Panc1 (cell line): ENCODE results near the gene CAPZA1. TPM values are rescaled to one million over a fixed set of nuclear protein-coding genes. Genes with fewer than 3 reads are reported as not detected.

Source experiments
- ATAC-seq: fragments of 200-7000 bp; cut with Tn5 transposase; 2 replicates; pipeline ENCODE4 v1.9.1; 2020; ENCODE audit warnings: mild to moderate bottlenecking, moderate library complexity
- BruUV-seq: library from RNA; stranded (reverse); fragments of 400-500 nt; replicated peaks from 2 replicates; lab custom pipeline; 2021; lab: Mats Ljungman, UMichigan
- CTCF ChIA-PET: fragments of 300-600 bp; sonication (Branson Sonifier 250); formaldehyde crosslinking; loops from one replicate; lab custom pipeline; 2022; ENCODE audit warnings: antibody characterized with exemption; lab: Charles Lee
- POLR2A ChIA-PET: fragments of 300-600 bp; sonication (Branson Sonifier 250); formaldehyde crosslinking; loops from one replicate; lab custom pipeline; 2022; ENCODE audit warnings: antibody characterized with exemption; lab: Charles Lee
- DNase-seq: peaks from one replicate; pipeline ENCODE4 v3.0.0-alpha.2; 2010; ENCODE audit warnings: low read depth, low spot score
- H3K27ac ChIP-seq: 2 replicates; pipeline ENCODE4 v1.5.1; 2011; ENCODE audit warnings: mild to moderate bottlenecking, low read length, inconsistent platforms
- H3K27me3 ChIP-seq: fragments of 200-500 bp; sonication (Bioruptor generic); 2 replicates; pipeline ENCODE4 v1.6.0; 2014; ENCODE audit warnings: low read length, inconsistent platforms; ENCODE audit not compliant: control insufficient read depth, insufficient read depth
- H3K36me3 ChIP-seq: fragments of 200-500 bp; sonication (Bioruptor generic); 2 replicates; pipeline ENCODE4 v1.5.1; 2014; ENCODE audit warnings: inconsistent platforms, mild to moderate bottlenecking, low read length, moderate library complexity; ENCODE audit not compliant: control insufficient read depth, insufficient read depth
- H3K4me1 ChIP-seq: 2 replicates; pipeline ENCODE4 v1.5.1; 2011; ENCODE audit warnings: inconsistent platforms, mild to moderate bottlenecking, low read length, moderate library complexity; ENCODE audit not compliant: control insufficient read depth, insufficient read depth
- H3K4me3 ChIP-seq, 2 experiments: 2 replicates each; pipeline ENCODE4 v1.5.1; 2011 to 2012; ENCODE audit warnings: low read depth in 2 of 2, low read length in 2 of 2, mild to moderate bottlenecking in 2 of 2, inconsistent platforms in 1 of 2, moderate library complexity in 1 of 2
- H3K9me3 ChIP-seq: fragments of 200-500 bp; sonication (Bioruptor generic); 2 replicates; pipeline ENCODE4 v1.5.1; 2014; ENCODE audit warnings: low read depth, mild to moderate bottlenecking, inconsistent platforms, low read length, moderate library complexity; ENCODE audit not compliant: control insufficient read depth, insufficient read depth
- POLR2AphosphoS5 ChIP-seq: IDR thresholded peaks from 2 replicates; pipeline ENCODE4 v1.6.1; 2012; ENCODE audit warnings: mild to moderate bottlenecking, low read depth, low read length, moderate library complexity
- SIN3A ChIP-seq: IDR thresholded peaks from 2 replicates; pipeline ENCODE4 v1.6.1; 2012; ENCODE audit warnings: low read depth, mild to moderate bottlenecking, low read length, moderate library complexity, borderline replicate concordance; ENCODE audit not compliant: insufficient read depth
- TCF7L2 ChIP-seq: IDR thresholded peaks from 2 replicates; pipeline ENCODE4 v1.6.1; 2011; ENCODE audit warnings: mild to moderate bottlenecking, low read depth, low read length, inconsistent platforms
- in situ Hi-C: cut with HindIII; loops from 2 replicates; pipeline ENCODE4 v1.10.0; 2016; ENCODE audit warnings: low sequenced_read_pairs, low pct_unique_long_range_greater_than_20kb
- intact Hi-C: fragments of 100-400 bp; cut with micrococcal nuclease; formaldehyde crosslinking; loops from one replicate; pipeline ENCODE4 v1.10.0; 2022; ENCODE audit not compliant: unreplicated experiment
- total RNA-seq: library from RNA; stranded (reverse); gene quantifications from one replicate; pipeline ENCODE4 v1.2.1, GENCODE V29; 2021; ENCODE audit not compliant: unreplicated experiment
- TF ChIP-seq, protein P1 (sequence below), 2 experiments: IDR thresholded peaks; 2 replicates each; pipeline ENCODE4 v1.6.1; 2011 to 2012; ENCODE audit warnings: low read depth in 2 of 2, control low read depth in 1 of 2, low read length in 1 of 2, mild to moderate bottlenecking in 1 of 2, moderate library complexity in 1 of 2; ENCODE audit not compliant: insufficient read depth in 1 of 2
- TF ChIP-seq, protein P2 (sequence below): fragments of 450-650 bp; IDR thresholded peaks from 2 replicates; pipeline ENCODE4 v1.5.1; 2017; ENCODE audit warnings: mild to moderate bottlenecking

Gene CAPZA1
- total RNA-seq, 1 experiment from 2014 or later: 128 TPM

DNA sequence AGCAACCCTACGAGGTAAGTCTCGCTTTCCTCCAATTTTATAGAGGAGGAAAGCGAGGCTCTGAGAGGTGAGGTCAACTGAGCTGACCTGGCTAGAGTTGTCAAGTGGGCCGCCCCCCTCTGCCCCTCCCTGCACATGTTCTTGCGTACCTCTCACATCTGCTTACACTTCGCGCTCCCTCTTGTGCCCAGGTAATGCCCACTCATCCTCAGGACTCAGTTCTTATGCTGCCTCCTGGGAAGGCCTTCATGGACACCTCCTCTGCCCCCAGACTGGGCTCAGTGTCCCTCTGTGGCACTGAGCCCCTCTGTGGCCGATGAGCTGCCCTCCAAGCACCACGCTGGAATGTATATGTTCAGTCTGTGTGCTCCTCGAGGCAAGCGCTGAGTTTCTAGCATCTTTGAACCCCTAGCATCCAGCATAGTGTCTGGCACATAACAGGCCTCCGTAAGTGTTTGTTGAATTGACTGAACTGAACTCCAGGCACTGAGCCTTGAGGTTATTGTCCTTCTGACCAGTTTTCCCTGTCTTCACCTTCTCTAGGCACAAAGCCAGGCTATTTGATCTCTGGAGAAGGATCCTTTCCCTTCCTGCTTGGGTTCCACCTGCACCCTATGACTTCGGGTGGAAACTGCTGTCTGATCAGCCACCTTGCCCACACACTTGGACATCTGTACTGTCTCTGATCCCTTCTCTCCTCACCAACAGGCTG, 68.3 kb downstream of the CAPZA1 start:
- no peaks in the 10 kb centered on the region for H3K4me1 ChIP-seq
- ChIA-PET CTCF (no interaction called here), POLR2A (no interaction called here)
- intact Hi-C loops (no loop called here), in situ Hi-C loops (no loop called here)
- BruUV-seq: no TSS peak
- TF ChIP-seq, protein P1, sequence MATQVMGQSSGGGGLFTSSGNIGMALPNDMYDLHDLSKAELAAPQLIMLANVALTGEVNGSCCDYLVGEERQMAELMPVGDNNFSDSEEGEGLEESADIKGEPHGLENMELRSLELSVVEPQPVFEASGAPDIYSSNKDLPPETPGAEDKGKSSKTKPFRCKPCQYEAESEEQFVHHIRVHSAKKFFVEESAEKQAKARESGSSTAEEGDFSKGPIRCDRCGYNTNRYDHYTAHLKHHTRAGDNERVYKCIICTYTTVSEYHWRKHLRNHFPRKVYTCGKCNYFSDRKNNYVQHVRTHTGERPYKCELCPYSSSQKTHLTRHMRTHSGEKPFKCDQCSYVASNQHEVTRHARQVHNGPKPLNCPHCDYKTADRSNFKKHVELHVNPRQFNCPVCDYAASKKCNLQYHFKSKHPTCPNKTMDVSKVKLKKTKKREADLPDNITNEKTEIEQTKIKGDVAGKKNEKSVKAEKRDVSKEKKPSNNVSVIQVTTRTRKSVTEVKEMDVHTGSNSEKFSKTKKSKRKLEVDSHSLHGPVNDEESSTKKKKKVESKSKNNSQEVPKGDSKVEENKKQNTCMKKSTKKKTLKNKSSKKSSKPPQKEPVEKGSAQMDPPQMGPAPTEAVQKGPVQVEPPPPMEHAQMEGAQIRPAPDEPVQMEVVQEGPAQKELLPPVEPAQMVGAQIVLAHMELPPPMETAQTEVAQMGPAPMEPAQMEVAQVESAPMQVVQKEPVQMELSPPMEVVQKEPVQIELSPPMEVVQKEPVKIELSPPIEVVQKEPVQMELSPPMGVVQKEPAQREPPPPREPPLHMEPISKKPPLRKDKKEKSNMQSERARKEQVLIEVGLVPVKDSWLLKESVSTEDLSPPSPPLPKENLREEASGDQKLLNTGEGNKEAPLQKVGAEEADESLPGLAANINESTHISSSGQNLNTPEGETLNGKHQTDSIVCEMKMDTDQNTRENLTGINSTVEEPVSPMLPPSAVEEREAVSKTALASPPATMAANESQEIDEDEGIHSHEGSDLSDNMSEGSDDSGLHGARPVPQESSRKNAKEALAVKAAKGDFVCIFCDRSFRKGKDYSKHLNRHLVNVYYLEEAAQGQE (IDR thresholded peaks at IDR 0.05; ENCODE audit: insufficient read depth in 1 of 2, low read depth in 2 of 2, low read length in 1 of 2): no peak
- TF ChIP-seq TCF7L2 (no peak), POLR2AphosphoS5 (no peak), SIN3A (no peak)
- TF ChIP-seq, protein P2, sequence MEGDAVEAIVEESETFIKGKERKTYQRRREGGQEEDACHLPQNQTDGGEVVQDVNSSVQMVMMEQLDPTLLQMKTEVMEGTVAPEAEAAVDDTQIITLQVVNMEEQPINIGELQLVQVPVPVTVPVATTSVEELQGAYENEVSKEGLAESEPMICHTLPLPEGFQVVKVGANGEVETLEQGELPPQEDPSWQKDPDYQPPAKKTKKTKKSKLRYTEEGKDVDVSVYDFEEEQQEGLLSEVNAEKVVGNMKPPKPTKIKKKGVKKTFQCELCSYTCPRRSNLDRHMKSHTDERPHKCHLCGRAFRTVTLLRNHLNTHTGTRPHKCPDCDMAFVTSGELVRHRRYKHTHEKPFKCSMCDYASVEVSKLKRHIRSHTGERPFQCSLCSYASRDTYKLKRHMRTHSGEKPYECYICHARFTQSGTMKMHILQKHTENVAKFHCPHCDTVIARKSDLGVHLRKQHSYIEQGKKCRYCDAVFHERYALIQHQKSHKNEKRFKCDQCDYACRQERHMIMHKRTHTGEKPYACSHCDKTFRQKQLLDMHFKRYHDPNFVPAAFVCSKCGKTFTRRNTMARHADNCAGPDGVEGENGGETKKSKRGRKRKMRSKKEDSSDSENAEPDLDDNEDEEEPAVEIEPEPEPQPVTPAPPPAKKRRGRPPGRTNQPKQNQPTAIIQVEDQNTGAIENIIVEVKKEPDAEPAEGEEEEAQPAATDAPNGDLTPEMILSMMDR: no peak
- no peaks in the 10 kb centered on the region for H3K9me3 ChIP-seq
- no peak overlapping the region for H3K27ac ChIP-seq
- no peaks in the 10 kb centered on the region for H3K27me3 ChIP-seq
- no peak overlapping the region for H3K4me3 ChIP-seq
- H3K36me3 ChIP-seq: no peaks in the 10 kb centered on the region; the same call in 1 of the 2 replicates
- DNase-seq: no peak
- peak; percentile 38; the same call in 1 of the 2 replicates for ATAC-seq

DNA sequence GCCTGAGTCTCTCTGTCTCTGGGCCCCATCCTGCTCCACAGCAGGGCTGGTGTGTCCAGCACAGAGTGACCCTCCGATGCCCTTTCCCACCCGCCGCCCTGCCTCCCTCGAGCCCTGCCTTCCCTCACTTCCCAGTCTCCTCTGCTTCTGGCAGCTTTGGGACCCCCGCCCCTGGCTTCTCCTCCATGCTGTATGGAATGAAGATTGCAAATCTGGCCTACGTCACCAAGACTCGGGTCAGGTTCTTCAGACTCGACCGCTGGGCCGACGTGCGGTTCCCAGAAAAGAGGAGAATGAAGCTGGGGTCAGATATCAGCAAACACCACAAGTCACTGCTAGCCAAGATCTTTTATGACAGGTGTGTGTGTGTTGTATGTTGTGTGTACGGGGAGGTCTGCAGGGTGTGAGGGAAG, 69.2 kb downstream of the CAPZA1 start:
- CTCF ChIA-PET: no interaction called here
- no peaks in the 10 kb centered on the region for H3K4me1 ChIP-seq

More for the DNA sequence above, 69.2 kb downstream of the CAPZA1 start:
- Histone ChIP-seq H3K4me3 (no peak overlapping the region), H3K9me3 (no peaks in the 10 kb centered on the region), H3K27me3 (no peaks in the 10 kb centered on the region), H3K27ac (no peak overlapping the region), H3K36me3 (no peaks in the 10 kb centered on the region; the same call in 1 of the 2 replicates)
- DNase-seq (no peak), ATAC-seq (no peak)
- TF ChIP-seq, protein P1 (IDR thresholded peaks at IDR 0.05; ENCODE audit: insufficient read depth in 1 of 2, low read depth in 2 of 2, low read length in 1 of 2): no peak
- TF ChIP-seq SIN3A (no peak), POLR2AphosphoS5 (no peak), TCF7L2 (no peak)
- TF ChIP-seq, protein P2: no peak
- in situ Hi-C loops: no loop called here
- POLR2A ChIA-PET: no interaction called here
- intact Hi-C loops: no loop called here
- no TSS peak for BruUV-seq
